DMS79 (cell line): ENCODE data around the gene ANKRD2.

Source experiments
- DNase-seq: peaks from one replicate; lab custom pipeline; 2025; lab: John Stamatoyannopoulos, UW

ANKRD2 gene

DNA sequence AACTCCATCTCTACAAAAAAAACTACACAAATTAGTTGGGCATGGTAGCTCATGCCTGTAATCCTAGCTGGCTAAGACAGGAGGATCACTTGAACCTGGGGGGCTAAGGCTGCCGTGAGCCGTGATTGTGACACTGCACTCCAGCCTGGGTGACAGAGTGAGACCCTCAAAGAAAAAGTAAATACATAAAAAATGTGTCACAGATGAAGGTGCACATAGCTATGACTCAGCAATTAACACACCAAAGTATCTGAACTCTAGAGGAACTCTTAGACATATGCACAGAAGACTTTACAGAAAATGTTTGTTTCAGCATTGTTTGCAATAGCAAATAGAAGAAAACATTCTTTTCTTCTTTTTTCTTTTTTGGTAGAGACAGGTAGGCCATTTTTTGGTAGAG is 25.2 kb downstream of the ANKRD2 start:
- DNase-seq = no peak

DNA sequence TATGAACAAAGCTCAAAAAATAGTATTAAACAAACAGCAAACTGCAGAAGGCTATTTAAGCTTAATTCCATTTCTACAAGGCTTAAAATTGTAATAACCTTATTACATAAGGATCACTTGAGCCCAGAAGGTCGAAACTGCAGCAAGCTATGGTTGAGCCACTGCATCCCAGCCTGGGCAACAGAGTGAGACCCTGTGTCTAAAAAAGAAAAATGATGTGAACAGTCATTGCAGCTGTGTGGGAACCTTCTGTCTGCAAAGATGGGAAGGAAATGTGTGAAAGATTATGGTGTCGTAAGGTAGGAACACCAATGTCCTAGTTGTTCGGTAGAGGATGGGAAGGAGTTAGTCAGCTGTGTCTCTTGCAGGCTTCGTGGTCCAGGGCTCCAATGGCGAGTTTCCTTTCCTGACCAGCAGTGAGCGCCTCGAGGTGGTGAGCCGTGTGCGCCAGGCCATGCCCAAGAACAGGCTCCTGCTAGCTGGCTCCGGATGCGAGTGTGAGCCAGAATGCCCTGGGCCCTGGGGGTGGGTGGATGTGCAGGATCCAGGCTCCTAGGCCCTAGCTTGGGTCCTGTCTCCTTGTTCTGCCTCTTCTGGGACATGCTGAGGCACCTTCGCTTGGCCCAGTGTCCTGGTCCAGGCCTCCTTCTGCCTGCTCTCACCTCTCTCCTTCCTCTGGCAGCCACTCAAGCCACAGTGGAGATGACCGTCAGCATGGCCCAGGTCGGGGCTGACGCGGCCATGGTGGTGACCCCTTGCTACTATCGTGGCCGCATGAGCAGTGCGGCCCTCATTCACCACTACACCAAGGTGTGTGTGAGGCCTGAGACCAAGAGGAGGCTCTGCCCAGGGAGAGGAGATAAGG is 26.1 kb downstream of the ANKRD2 start:
- no peak for DNase-seq

DNA sequence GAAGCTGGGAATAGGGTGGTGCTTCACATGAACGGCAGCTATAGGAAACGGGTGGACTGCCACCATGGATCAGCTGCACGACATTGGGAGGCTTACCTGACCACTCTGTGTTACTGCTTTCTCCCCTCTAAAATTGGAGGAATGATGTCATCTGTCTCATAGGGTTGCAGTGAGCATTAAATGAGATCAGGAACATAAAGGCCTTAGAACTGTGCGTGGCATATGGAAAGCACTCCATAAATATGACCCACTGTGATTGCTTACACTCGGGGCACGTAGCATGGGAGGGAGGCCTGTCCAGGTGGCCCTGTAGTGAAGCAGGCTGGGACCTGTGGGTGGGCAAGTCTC is 26.7 kb downstream of the ANKRD2 start:
- DNase-seq = no peak

DNA sequence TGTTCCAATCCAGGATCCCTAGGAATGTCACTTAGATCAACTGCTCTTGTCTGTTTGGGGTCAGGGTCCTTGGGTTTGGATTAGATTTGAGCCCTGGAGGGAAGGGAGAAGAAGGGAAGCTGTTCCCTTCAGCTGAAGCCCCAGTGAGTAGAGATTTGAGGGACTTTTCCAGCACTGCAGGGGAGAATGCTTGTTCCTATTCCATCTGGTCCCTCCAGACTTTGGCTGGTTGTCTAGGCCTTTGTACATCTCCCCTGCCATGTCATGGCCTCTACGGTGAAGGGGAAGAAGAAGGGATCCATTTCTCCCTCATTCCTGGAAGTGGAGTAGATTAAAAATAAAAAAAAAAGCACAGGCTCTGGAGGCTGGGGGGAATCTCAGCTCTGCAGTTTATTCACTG is 28.0 kb downstream of the ANKRD2 start:
- DNase-seq = no peak

DNA sequence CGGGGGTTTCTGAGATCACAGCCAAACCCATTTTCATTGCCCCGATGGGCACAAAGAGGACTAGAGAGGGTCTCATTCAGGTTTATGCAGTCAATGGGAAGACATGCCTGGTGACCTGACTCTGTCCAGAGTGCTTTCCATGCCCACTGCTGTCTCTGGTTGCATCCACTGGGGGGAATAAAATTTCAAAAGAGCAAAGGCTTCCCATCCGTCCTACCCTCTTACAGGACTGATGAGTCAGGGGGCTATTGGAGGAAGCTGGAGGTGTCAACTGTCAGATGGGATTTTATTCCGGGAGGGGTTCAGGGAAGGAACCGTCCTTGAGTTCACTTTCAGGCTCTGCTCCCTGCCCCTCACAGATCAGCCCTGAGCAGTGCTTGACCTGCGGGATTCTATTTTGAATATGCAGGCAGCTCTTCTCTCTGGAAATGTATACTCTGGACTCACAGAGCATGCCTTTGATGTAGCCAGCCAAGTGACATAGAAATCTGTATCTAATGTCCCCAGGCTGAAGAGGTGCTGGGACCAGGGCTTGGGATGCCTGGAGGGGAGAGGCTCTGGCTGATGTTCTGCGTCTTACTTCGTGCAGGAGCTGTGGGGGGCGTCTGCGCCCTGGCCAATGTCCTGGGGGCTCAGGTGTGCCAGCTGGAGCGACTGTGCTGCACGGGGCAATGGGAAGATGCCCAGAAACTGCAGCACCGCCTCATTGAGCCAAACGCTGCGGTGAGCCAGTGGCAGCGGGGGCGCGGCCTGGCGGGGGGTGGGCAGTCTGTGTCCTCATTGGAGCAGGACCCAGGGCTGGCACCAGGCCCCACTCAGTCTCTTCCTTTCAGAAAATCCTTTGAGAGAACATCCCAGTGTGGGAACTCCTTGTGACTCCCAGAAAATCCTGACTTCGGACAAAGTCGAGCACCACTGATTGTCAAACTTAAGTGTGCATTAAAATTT is 29.0 kb downstream of the ANKRD2 start:
- no peak for DNase-seq

DNA sequence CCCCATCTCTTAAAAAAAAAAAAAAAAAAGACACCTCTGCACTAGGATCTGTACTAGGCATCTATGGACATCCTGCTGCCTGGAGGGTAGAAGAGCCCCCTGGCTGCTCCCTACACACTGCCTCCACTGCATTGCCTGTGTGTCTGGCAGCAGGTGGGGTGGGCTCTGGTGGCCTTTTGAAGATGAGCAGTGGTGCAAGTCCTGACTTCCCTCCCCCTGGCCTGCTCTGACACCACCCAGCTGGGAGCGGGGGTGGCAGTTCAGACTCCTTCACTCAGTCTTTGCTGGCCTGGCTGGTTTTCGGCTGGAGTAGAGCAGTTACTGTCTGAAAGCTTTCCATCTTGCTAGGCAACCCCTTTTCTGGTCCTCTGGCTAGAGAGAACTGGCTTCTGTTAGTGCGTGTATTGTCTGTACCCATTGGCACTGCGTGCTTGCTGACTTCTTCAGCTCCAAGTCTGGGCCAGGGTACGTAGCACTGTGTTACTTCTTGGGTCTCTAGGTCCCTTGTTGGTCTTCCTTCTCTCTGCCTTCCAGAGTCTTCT is 34.6 kb downstream of the ANKRD2 start:
- DNase-seq = no peak

DNA sequence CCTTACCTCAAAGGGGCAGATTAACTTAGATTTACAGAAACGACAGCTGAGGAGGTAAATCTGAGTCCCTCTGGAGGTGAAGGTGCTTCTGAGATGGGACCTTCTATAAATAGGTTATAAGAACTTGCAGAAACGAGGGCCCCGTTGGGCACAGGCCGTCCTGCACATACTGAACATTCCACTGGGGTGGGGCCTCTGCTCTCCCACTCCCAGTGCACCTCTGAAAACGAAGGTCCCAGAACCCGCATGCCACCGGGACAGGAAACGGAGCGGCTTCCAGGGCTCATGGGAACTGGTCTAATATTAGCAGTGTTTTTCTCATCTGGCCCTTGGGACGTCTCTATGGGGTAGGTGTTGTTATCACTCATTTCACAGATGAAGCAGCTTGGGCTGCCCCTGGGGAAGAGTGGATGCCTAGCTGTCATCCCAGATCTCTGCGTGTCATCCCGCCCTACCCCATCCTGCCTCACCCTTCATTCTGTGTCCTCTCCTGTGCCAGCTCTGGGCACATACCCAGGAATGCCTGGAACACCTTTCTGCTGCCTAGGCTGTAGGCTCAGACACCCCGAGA is 36.5 kb downstream of the ANKRD2 start:
- DNase-seq = no peak

DNA sequence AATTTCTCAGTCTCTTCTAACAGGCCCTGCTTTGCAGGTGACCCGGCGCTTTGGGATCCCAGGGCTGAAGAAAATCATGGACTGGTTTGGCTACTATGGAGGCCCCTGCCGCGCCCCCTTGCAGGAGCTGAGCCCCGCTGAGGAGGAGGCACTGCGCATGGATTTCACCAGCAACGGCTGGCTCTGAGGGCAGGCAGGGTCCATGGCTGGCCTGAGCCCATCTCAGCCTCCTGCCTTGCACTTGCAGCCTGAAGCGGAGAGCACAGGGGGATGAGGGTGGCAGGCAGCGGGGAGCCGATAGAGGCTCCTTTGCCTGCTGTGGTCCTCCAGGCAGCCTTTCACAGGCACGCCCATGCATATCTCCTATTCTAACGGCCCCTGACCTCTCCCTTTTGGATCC is 38.9 kb downstream of the ANKRD2 start:
- DNase-seq = no peak

DNA sequence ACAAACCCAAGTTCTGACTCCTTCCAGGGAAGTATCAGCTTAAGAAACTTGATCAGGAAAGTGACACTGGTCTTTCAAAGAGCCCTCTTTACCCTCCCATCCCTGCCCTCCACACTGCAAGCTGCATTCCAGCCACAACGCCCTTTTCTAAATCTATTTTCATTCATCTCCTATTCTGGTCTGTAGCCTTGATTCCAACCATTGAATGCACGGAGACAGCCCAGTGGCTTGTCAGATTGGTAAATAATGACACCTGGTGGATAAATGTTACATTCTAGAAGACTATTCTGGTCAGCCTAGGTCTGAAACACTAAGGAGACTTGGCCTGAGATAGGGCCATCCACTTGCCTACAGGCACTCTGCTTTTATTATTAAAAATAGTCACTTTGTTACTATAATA is 39.8 kb downstream of the ANKRD2 start:
- DNase-seq = no peak

DNA sequence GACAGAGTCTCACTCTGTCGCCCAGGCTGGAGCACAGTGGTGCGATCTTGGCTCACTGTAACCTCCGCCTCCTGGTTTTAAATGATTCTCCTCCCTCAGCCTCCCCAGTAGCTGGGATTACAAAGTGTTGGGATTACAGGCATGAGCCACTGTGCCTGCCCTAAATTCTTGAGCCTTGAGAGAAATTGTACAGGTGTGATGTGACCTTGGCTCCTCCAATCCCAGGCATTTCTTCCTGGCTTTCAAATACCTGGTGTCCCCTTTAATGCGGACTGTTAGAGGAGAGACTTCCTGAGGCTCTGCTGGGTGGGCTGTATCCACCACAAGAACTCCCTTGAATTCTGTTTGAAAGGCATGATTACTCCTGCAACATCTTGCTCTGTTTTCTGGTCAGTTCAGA is 45.7 kb downstream of the ANKRD2 start:
- DNase-seq = no peak

DNA sequence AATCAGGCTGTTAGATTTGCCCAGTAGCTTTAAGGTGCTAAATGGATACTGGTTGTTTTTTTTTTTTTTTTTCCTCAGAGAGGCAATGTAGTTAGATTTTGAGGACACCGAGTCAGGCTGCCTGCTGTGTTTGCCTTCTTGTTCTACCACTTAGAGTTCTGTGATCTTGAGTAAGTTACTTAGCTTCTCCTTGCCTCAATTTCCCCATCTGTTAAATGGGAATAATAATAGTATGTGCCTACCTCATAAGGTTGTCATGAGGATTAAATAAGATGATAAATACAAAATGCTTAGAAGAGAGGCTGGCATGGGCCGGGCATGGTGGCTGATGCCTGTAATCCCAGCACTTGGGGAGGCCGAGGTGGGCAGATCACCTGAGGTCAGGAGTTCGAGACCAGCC is 46.2 kb downstream of the ANKRD2 start:
- DNase-seq = no peak

DNA sequence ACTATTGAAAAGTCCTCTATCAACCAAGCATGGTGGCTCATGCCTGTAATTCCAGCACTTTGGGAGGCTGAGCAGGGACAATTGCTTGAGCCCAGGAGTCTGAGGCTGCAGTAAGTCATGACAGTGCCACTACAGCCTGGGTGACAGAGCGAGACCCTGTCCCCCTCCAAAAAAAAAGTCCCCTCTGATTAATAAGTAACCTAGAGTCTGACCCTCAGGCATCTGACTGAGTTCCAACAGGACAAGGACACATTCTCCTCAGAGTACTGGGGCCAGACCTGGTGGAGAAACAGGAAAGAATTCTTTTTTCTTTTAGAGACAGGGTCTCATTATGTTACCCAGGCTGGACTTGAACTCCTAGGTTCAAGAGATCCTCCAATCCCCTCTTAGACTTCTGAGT is 50.7 kb downstream of the ANKRD2 start:
- DNase-seq = no peak

DNA sequence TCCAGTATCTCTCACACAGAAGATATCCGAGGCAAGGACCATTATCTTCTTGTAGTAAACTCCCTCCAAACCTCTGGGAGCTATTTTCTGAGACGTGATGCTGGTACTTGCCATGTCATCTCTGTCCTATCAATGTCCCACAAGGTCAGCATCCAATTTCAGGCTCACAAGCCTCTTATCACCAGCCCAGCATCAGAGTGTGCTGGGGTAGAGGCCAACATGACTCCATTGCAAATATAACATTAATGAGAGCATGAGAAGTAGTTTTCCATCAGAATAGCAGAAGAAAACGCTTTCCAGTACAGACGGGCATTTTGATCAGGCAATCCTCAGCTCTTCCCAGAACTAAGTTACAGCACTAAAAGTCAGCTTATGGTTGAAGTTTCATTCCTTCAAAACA is 55.2 kb downstream of the ANKRD2 start:
- no peak for DNase-seq

DNA sequence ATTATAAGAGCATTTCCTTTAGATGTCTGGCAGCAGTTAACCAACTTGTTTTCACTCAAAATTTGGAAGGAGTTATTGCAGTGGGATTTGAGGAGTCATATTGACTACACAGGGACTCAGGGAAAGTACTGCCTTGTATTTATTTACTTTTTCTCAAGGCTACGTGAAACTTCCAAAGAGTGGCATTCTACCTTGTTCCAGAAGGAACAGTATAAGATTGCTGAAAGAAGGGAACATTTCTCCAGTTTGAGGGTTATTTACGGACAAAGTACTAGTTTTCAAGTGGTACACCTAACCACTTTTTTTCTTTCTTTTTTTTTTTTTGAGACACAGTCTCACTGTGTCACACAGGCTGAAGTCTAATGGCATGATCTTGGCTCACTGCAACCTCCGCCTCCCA is 55.6 kb downstream of the ANKRD2 start:
- no peak for DNase-seq

DNA sequence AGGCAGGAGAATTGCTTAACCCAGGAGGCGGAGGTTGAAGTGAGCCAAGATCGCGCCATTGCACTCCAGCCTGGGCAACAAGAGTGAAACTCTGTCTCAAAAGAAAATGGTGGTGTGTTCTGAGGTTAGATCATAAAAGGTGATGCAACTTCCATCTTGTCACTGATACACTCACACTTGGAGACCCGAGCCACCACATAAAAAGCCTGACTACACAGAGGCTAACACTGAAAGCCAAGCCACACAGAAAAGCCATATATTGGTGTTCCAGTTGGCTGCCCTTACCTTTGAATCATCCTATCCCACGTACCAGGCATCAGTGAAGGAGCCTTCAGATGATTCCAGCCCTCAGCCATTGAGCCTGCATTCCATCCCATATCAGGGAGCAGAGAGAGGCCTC is 56.7 kb downstream of the ANKRD2 start:
- no peak for DNase-seq

DNA sequence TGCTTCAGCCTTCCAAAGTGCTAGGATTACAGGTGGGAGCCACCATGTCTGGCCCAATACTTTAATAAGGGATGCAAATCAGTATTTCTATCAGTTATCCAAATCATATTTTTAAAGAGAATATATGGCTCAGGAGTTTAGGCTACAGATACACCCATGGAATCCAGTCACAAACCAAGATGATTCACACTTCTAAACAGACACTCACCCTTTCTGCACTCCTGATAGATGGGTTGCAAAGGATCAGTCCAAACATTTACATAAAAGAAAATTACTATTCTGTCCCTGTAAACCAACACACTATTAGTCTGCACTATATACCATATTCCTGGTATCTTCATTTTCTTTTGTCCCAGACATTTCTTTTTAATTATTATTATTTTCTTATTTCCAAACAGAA is 58.5 kb downstream of the ANKRD2 start:
- no peak for DNase-seq

DNA sequence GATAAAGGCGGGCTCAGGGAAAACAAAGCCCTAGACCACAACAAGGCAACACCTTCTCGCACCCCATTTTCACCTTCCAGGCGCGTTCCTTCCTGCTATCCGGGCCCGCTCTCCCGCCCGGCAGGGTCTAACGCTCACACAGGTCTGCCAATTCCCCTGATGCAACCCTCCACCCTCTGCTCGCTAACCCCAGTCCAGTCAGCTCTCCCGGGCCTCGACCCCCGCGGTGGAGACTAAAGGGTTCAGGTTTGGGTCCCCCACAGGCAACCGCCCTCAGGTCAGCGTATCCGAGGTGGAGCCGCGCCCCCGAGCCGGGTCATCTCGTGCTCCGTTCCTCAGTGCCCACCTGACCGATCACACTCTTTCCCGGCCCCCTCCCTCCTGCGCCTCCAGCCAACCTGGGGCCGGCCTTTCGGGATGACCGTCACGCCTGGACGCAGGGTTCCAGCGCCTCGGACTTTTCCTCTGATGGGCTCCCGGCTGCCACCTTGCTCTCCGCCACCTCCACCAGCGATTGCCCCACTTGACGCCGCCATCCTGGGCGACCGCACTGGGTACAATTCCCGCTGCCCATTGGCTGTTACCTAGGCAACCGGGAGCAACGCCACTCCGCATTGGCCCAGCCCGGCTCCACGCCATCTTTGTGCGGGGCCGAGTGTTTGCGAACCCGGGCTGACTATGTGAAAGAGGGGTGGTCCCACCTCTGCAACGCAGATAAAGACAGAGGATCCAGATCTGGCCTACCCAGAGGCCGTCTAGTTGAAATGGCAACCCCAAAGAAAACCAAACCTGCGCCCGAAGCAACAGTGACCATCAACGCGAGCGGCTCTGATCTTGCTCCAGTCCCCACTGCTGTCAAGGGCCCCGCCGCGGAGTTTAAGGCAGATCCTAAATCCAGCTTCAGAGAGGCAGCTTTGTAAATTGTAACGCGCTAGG is 60.6 kb downstream of the ANKRD2 start, which contains the start of gene MORN4:
Gene MORN4 (minus strand): TSS at position 552 of the 936 bp plus-strand sequence. CDS start 13,847 bp downstream, outside the sequence.
- DNase-seq = peak; percentile 68
